Keratinocyte (primary cell): Measurements from ENCODE around the gene RASSF6.

Experiments
- CTCF ChIP-seq, 3 experiments: IDR thresholded peaks in 1 of 3; conservative IDR thresholded peaks in 1 of 3; optimal IDR thresholded peaks in 1 of 3; 2 replicates in 2 of 3; 3 replicates in 1 of 3; pipeline versions ENCODE3 to v1.5.1; 2011; ENCODE audit warnings: low read length in 3 of 3, mild to moderate bottlenecking in 3 of 3, moderate library complexity in 2 of 3, control low read depth in 1 of 3, inconsistent platforms in 1 of 3; ENCODE audit not compliant: insufficient read depth in 2 of 3; ENCODE audit errors: extremely low read depth in 1 of 3
- EZH2 ChIP-seq: IDR thresholded peaks from one replicate; pipeline ENCODE4 v1.6.1; 2012; ENCODE audit warnings: inconsistent platforms, mild to moderate bottlenecking, low read length, moderate library complexity

- no peak for TF ChIP-seq CTCF (optimal IDR thresholded peaks at IDR 0.05 in 1 of 3, IDR thresholded peaks at IDR 0.05 in 1 of 3, conservative IDR thresholded peaks at IDR 0.05 in 1 of 3; ENCODE audit: extremely low read depth in 1 of 3, insufficient read depth in 2 of 3, low read length in 3 of 3)
- TF ChIP-seq EZH2: no peak
These were observed 82.1 kb downstream of the RASSF6 start for GRCh38 chr4:73538162-73538561.
